ENCODE results near the gene FUT1. TPM values are rescaled to one million over a fixed set of nuclear protein-coding genes. Genes with fewer than 3 reads are reported as not detected.

Gene FUT1
- total and polyA plus RNA-seq, 9 of the 15 experiments (the other 6 are each of a cell fraction or from before 2014, with no cell fraction given), result 2.3 to 18.5 (median 8.8) TPM

GRCh38 chr19:48795055-48795684 is 42.7 kb upstream of the FUT1 start (continued):
- TF ChIP-seq ETV1 (tag; conservative IDR thresholded peaks at IDR 0.05; ENCODE audit: low read depth), result no peak
- TF ChIP-seq ATF7 (IDR thresholded peaks at IDR 0.05), result peak; percentile 85
- no peak for TF ChIP-seq NFIX (CRISPR knock-in tag; IDR thresholded peaks at IDR 0.05; ENCODE audit: low read depth)
- TF ChIP-seq BCLAF1 (IDR thresholded peaks at IDR 0.05; ENCODE audit: borderline replicate concordance in 1 of 2, control insufficient read depth in 1 of 2, low read depth in 2 of 2, low read length in 1 of 2), result 0 out of 4 replicates have a peak, but pooled peaks of 1 of the 2 experiments have one; percentile 42
- TF ChIP-seq NELFE (IDR thresholded peaks at IDR 0.05; ENCODE audit: insufficient read depth, insufficient read length), result no peak
- no peak for TF ChIP-seq NFE2L1 (tag; IDR thresholded peaks at IDR 0.05; ENCODE audit: borderline replicate concordance, low read depth)
- TF ChIP-seq SRSF7 (optimal IDR thresholded peaks at IDR 0.05; ENCODE audit: low read depth, low read length), result no peak
- peak; percentile 87 for TF ChIP-seq CEBPG (CRISPR knock-in tag; IDR thresholded peaks at IDR 0.05)
- TF ChIP-seq CEBPG (tag; conservative IDR thresholded peaks at IDR 0.05 in 1 of 2, IDR thresholded peaks at IDR 0.05 in 1 of 2), result peak; percentile 72 to 87
- peak; percentile 98 for TF ChIP-seq ZNF197 (CRISPR knock-in tag; IDR thresholded peaks at IDR 0.05; ENCODE audit: low read depth)
- peak; percentile 32; the same call in 1 of the 2 replicates for TF ChIP-seq LCOR (CRISPR knock-in tag; IDR thresholded peaks at IDR 0.05)
- 0 out of 2 replicates have a peak, but pooled peaks have one; percentile 59 for TF ChIP-seq RNF2 (IDR thresholded peaks at IDR 0.05)
- no peak for TF ChIP-seq ZKSCAN3 (CRISPR knock-in tag; IDR thresholded peaks at IDR 0.05)
- TF ChIP-seq ZBTB33 (CRISPR knock-in tag; IDR thresholded peaks at IDR 0.05), result peak; percentile 76
- no peak for TF ChIP-seq MTA2 (IDR thresholded peaks at IDR 0.05; ENCODE audit: low read depth)
- TF ChIP-seq ZBTB12 (CRISPR knock-in tag; IDR thresholded peaks at IDR 0.05), result peak; percentile 33; the same call in 1 of the 2 replicates
- peak; percentile 49; the same call in 1 of the 2 replicates for TF ChIP-seq BCL6 (CRISPR knock-in tag; IDR thresholded peaks at IDR 0.05)
- TF ChIP-seq TARDBP (IDR thresholded peaks at IDR 0.05), result peak; percentile 88
- TF ChIP-seq E4F1 (CRISPR knock-in tag; IDR thresholded peaks at IDR 0.05; ENCODE audit: borderline replicate concordance), result no peak
- TF ChIP-seq BRD9 (IDR thresholded peaks at IDR 0.05; ENCODE audit: low read depth, partially characterized antibody), result no peak

All from K562 (cell line).